GM18873 (cell line): ENCODE measurements around the gene MANF.

ENCODE experiments used
- ATAC-seq: cut with Tn5 transposase; IDR thresholded peaks from one replicate; pipeline ENCODE4 v1.9.1; 2021; ENCODE audit warnings: mild to moderate bottlenecking, moderate library complexity, moderate number of reproducible peaks; ENCODE audit not compliant: unreplicated experiment, low FRiP score

Gene MANF

DNA sequence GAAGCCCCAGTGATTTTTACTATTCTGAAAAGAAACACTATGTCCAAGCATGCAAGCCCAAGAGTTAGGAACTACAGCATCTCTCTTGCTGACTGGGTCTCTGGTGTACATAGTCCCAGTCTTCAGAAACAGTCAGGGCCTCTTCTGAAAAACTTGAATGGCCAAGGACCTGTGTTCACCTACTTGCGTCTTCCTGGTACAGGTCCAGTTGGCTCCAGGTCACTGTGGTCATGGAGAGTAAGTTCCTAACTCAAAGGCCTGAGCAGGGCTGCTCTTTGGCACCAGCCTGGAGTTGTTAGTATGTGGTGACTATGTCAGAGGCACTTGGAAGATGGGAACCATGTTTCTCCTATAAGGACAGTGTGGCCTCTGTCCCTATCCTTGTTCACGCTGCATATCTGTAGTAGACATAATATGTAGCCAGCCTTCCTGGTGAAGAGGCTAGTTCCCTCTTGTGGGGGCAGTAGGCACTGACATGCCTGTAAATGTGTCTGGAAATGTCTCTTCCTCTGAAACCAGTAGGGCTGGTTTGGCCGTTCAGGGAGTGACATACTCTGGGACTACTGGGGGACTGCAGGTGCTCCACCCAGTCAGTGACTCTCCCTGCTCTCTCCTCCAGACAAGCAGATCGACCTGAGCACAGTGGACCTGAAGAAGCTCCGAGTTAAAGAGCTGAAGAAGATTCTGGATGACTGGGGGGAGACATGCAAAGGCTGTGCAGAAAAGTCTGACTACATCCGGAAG, 3.4 kb downstream of the MANF start:
- no peak for ATAC-seq

DNA sequence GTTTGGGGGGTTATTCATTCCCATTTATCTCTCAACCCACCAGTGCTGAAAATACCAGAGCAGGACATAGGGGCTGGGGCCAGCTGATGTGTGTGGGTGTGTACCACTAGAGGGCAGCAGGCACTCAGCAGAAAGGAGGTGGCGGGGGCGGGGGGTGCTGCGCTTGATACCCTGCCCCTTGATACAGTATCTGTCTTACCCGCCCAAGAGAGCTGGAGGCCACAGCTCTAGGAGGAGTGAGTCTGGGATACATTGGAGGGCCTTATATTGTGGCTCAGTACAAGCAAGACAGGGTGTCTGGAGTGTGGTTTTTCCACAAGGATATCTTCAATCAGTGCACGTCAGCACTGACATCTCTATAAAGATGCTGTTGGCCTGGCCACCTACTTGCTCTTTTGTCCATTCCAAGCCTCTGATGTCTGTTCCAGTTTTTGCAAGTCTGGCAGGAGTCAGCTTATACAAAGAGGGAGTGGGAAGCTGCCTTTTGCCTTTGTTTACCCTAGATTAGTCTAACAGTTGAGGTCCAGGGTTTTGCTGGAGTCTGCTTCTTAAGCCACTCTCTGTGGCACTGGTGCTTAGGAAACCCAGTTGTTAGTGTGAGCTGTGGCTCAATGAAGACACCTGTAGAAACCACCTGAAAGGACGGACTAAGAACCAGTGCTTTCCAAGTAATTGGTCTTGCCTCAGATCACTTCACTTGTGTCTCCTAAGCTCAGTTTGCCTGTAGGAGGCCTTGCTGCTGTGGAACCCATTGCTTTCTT, 4.5 kb downstream of the MANF start:
- no peak for ATAC-seq

DNA sequence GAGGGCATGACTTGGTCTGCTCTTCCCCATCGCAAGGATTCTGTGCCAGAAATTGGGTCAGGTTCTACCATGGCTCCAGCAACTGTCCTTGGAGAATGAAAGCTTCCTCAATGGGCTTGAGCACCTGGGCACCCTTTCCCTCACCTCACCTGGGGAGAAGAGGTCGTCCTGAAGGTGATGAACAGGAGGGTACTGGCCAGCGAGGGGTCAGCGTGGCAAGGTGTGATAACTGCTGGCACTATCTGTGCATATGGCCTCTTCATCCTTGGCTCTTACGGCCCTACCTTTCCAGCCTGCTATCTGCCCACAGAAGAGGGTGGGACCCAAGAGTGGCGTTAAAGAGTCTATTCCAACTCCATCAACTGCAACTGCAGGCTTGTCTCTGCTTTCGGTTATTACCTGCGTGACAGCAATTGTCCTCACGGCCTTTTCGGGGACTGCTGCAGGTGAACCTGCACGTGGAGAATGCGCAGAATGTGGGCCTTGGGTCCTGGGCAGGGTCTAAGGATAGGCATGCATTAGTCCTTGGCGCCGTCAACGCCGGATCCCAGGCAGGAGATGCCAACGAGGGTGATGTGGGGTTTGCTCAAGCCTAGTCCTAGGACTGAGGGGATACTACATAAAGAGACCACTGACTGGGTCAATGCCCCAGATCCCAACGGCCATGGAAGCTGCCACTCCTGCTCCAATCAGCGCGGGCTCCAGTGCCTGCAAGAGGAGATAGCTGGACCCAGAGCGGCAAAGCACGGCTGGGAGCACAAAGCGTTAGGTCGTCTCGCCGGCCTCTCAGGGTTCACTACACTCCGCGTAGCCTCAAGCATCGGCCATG, 5.4 kb downstream of the MANF start:
- ATAC-seq: no peak

DNA sequence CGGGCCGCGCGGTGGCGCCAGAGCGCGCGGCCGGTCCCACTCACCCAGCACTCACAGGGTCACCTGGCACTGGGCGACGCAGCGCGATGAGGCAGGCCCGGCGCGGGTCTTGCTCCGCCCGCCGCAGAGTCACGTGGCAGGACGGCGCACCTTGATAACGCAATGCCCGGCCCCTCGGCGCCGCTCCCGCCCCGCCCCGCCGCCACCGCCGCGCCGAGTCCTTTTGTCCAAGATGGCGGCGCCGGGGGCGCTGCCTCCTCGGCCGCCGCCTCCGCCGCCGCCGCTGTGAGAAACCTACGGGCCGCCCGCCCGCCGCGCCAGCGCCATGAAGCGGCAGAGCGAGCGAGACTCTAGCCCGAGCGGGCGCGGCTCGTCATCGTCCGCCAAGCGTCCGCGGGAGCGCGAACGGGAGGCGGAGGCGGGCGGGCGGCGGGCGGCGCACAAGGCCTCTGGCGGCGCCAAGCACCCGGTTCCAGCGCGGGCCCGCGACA, 6.0 kb downstream of the MANF start, which contains the start of gene RBM15B:
TSS of gene RBM15B (plus strand) at position 211 of the 491 bp plus-strand sequence. CDS start at position 326, 115 bp downstream.
- ATAC-seq: peak; percentile 78

DNA sequence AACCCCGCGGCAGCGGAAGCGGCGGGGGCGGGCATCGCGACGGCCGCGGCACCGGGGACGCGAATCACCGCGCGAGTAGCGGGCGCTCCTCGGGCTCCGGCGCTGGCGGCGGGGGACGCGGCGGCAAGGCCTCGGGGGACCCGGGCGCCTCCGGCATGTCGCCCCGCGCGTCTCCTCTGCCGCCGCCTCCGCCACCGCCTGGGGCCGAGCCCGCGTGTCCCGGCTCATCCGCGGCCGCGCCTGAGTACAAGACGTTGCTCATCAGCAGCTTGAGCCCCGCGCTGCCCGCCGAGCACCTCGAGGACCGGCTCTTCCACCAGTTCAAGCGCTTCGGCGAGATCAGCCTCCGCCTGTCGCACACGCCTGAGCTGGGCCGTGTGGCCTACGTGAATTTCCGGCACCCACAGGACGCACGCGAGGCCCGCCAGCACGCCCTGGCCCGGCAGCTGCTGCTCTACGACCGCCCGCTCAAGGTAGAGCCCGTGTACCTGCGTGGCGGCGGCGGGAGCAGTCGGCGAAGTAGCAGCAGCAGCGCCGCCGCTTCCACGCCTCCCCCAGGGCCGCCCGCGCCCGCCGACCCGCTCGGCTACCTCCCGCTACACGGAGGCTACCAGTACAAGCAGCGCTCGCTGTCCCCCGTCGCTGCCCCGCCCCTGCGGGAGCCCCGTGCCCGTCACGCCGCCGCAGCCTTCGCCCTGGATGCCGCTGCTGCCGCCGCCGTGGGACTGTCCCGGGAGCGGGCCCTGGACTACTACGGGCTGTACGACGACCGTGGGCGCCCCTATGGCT, 6.7 kb downstream of the MANF start:
- ATAC-seq: no peak

DNA sequence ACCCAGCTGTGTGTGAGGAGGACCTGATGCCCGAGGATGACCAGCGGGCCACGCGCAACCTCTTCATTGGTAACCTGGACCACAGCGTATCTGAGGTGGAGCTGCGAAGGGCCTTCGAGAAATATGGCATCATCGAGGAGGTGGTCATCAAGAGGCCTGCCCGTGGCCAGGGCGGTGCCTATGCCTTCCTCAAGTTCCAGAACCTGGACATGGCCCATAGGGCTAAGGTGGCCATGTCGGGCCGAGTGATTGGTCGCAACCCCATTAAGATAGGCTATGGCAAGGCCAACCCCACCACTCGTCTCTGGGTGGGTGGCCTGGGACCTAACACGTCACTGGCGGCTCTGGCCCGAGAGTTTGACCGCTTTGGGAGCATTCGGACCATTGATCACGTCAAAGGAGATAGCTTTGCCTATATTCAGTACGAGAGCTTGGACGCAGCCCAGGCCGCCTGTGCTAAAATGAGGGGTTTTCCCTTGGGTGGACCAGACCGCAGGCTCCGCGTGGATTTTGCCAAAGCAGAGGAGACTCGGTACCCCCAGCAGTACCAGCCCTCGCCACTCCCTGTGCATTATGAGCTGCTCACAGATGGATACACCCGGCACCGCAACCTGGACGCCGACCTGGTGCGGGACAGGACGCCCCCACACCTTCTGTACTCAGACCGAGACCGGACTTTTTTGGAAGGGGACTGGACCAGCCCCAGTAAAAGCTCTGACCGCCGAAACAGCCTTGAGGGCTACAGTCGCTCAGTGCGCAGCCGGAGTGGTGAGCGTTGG, 7.5 kb downstream of the MANF start:
- ATAC-seq: no peak

DNA sequence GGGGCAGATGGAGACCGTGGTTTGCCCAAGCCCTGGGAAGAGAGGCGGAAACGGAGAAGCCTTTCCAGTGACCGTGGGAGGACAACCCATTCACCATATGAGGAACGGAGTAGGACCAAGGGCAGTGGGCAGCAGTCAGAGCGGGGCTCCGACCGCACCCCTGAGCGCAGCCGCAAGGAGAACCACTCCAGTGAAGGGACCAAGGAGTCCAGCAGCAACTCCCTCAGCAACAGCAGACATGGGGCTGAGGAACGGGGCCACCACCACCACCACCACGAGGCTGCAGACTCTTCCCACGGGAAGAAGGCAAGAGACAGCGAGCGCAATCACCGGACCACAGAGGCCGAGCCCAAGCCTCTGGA, 8.0 kb downstream of the MANF start:
- ATAC-seq: no peak

DNA sequence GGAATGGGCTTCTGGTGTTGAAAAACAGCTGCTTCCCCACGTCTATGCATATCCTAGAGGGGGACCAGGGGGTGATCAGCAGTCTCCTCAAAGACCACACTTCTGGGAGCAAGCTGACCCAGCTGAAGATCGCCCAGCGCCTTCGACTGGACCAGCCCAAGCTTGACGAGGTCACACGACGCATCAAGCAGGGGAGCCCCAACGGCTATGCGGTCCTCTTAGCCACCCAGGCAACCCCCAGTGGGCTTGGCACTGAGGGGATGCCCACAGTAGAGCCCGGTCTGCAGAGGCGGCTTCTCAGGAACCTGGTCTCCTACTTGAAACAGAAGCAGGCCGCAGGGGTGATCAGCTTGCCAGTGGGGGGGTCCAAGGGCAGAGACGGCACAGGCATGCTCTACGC, 8.5 kb downstream of the MANF start:
- ATAC-seq: no peak

DNA sequence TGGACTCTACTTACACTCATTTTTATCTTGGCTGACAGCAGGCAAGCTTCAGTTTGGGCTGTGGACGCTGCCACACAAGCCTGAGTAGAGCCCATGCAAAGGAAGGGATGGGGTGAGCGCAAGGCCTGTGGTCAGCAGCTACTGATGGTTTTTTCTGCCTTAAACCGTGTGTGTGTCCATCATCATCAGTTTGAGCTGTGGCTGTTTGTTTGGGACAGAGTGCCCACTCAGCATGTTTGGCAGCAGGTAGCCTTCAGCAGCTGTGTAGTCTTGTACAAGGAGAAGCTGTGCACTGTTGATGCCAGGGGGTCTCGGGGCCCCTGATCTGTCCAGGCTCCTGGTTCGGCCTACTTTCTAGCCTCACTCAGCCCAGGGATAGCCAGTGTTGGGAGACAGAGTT, 9.4 kb downstream of the MANF start:
- ATAC-seq: no peak

DNA sequence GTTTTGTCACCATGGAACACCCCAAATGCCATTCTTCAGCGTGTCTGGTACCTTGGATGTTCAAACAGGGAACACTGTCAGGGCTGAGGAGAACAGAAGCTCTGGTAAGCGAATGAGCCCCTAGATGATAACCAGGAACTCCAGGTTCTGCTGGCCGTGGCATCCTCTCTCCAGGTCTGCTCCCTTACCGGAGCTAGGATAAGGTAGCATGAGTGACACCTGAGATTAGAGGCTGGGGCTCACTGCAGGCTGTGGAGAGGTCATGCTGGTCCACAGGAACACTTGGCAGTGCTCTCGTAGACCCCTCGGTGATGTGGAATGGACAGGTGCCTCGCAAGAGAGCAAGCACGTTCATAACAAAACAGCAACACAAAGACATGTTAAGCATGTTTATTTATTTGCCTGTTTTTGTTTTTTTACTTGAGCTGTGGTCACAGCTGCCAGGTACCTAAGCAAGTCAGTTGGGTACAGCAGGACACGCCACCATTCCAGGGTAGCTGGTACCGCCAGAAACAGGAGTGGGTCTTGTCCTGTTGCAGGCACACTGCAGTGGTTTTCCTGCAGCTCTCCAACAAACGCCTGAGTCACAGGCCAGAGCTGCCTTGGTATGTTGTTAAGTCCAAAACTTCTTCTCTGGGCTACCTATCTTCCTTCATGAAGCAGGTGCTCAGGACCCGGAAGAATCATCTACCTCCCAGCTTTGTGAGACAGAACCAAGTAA, 10.6 kb downstream of the MANF start:
- no peak for ATAC-seq

DNA sequence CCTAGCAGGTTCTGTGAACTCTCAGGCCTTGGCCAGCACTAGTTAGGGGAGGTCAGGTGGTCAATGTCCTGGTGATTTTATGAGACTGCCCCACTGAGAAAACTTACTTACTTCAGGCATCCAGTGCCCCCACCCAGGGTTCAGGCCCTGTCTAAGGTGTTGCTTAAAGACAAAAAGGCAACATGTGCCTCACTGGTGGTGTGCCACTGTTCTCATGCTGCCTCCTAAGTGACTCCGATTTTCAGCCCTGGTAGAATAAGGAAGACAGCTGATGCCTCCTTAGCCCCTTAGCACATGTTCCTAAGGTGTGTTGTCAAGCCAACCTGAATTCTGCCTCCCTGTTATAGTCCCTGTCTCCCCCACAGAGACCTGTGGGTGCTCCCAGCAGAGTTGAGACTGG, 11.3 kb downstream of the MANF start:
- ATAC-seq: no peak

DNA sequence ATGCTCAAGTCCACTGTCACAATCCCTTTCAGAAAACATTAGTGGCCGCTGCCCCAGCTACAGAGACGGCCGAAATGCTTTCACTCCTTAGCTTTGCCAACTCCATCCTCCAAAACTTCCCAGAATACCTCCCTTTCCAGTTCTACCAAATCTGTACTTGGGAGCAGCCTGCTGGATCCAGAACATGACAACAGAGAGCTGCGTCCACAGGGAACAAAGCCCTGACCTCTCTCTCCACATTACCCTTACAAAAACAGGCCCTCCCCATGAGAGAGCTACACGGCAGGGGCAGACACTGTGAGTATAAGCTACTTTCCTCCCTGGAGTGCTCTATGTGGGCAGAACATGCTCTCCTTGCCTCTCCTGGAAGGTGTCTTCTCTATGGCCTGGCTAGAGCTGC, 12.3 kb downstream of the MANF start:
- no peak for ATAC-seq

DNA sequence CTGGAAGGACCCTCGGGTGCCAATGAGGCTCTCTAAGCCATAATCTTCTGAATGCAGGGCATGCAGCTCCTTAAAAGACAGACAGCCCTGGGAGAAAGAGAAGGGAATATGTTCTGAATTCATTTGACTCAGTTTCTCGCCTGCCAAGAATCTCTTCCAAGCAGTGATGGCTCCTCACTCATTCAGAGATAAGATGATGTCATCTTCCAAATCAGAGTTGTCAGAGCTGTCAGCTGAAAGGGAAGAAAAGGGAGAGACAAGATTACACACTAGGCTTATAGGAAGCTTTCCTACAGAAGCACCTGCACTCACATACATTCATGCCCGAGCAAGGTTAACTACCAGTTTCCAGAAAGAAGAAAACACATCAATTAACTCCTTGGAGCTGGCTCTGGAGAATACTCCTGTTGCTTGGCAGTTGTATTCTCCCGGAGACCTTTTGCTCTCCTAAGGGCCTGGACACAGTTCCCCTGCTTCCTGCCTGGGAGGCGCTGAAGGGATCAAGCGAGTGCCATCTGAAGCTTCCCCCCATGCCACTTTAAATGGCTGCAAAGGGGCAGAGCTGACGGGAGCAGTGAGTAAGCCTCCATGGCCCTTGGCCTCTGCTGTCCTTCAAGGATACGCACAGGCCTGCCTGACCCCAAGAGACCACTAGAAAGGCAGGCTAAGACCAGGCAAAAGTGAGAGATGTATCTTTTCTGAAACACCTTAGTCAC, 13.7 kb downstream of the MANF start:
- ATAC-seq: no peak

DNA sequence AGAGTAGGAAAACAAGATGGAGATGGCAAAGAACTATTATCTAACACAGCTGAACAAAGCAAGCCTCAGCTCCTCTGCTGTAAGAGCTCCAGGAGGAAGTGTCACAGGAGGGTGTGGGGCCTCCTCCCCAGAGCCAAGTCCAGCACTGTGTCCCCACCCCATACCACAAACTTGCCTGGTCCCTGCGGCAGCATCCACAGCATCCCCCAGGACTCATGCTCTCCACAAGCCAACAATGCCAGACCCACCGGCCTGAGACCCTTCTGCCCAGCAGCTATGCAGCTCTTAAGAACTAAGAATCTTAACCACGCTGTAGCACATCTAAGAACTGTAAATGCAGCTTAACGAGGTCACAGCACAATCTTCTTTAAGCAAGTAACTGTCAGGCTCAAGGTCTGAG, 15.1 kb downstream of the MANF start:
- no peak for ATAC-seq

DNA sequence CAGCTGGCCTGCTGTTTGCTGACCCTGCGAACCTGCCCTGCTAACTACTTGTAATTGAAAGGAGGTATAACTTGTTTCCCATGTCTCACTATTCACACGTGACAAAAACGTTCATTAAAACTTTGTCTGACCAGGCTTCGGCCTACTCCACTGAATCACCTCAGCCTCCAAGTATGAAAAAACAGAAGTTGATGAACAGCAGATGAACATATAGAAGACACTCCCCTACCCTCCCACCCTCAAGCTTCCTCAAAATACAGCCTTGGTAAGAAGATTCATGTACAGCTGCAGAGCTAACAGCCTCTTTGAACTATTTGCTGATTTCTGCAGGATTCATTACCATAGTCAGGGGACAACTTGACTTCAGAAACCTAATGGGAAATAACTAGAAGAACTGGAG, 16.6 kb downstream of the MANF start:
- no peak for ATAC-seq

DNA sequence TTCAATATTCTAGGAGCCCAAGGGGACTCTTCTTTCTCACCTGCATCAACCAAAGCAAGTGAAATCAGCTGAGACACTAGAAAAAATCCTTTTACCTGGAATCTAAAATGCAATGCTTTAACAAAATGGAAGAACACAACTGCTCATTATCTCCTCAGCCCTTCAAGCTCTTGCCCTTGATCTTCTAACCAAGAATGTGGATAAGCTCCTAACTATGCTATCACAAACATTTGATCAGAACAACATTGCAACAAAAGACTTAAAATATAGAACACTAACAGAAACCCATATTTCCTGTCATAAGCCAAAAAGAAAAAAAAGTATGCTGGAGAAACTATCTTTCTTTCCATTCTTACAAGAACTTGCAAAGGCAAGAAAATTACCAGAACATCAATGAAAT, 18.6 kb downstream of the MANF start:
- ATAC-seq: no peak

DNA sequence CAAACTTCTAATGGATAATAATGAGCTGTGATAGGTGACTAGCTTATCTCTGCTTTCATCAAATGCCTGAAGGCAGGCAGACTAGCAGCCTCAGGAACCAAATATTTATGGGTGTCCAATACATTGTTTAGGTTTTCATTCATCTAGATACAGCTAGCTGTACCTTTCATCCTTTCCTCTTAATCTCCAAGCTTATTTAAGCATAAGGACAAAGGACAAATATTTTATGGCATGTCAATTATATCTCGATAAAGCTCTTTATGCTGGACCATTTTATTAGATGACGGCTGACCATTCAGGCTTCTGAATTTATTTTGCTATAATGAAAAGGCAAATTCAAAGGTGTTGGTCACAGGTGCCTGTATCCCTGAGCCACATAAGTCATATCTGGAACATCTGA, 22.9 kb downstream of the MANF start:
- no peak for ATAC-seq

DNA sequence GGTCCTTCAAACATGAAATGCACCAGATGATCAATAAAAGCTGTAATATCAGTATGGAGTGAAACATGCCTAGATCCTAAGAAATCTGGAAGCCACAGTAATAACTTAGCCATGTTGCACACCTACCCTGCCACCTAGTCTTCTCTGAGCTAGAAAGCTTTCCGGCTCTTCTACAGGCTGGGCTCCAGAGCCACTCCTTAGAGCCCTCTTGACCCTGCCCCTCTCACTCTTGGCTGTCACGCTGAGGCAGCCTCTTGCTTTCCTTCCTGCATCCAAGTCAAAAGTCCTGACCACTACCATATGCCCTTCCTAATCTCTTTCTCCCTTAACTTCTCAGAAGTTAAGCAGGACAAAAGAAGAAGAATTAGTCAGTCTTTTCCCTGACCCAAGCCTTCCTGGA, 23.7 kb downstream of the MANF start:
- no peak for ATAC-seq
